IMR-90 (cell line): ENCODE measurements around the gene OR6S1. TPM values are rescaled to one million over a fixed set of nuclear protein-coding genes. Genes with fewer than 3 reads are reported as not detected.
A peak's percentile ranks its signal among the peaks of the same experiment; 100 is the strongest.

Source experiments
- ATAC-seq: fragments of 200-7000 bp; cut with Tn5 transposase; 2 replicates; pipeline ENCODE4 v1.9.1; 2020; ENCODE audit warnings: low read depth, mild to moderate bottlenecking, moderate library complexity
- BruUV-seq: library from RNA; stranded (reverse); fragments of 400-500 nt; replicated peaks from 2 replicates; lab custom pipeline; 2021; lab: Mats Ljungman, UMichigan
- CTCF ChIA-PET: fragments of 300-600 bp; formaldehyde crosslinking; extraction: SDS; loops from one replicate; lab custom pipeline; 2021; ENCODE audit warnings: antibody characterized with exemption; lab: Yijun Ruan, JAX
- POLR2A ChIA-PET: fragments of 300-600 bp; sonication (Branson Sonifier 250); formaldehyde crosslinking; loops from one replicate; lab custom pipeline; 2022; ENCODE audit warnings: antibody characterized with exemption; ENCODE audit not compliant: unreplicated experiment; lab: Charles Lee
- DNase-seq: peaks from one replicate; pipeline ENCODE4 v3.0.0; 2013
- H2AFZ ChIP-seq: replicated peaks from 2 replicates; pipeline ENCODE3; 2013; ENCODE audit warnings: low read length, mild to moderate bottlenecking; ENCODE audit not compliant: poor library complexity
- H2AK5ac ChIP-seq: 2 replicates; pipeline ENCODE4 v1.6.1; 2013; ENCODE audit warnings: low read depth, low read length, inconsistent platforms
- H2AK9ac ChIP-seq: replicated peaks from 2 replicates; pipeline ENCODE3; 2013; ENCODE audit warnings: mild to moderate bottlenecking, low read depth, low read length, moderate library complexity; ENCODE audit not compliant: poor library complexity
- H2BK120ac ChIP-seq: 2 replicates; pipeline ENCODE4 v1.6.1; 2013; ENCODE audit warnings: low read depth, low read length, inconsistent platforms
- H2BK15ac ChIP-seq: 3 replicates; pipeline ENCODE4 v1.6.1; 2013; ENCODE audit warnings: low read depth, low read length, inconsistent platforms
- H2BK20ac ChIP-seq: 2 replicates; pipeline ENCODE4 v1.6.1; 2013; ENCODE audit warnings: low read depth, mild to moderate bottlenecking, inconsistent platforms, low read length, moderate library complexity
- H2BK5ac ChIP-seq: 2 replicates; pipeline ENCODE4 v1.6.1; 2013; ENCODE audit warnings: mild to moderate bottlenecking, low read depth, low read length, inconsistent platforms; ENCODE audit not compliant: poor library complexity, severe bottlenecking
- H3K14ac ChIP-seq: replicated peaks from 2 replicates; pipeline ENCODE4 v1.6.1; 2013; ENCODE audit warnings: low read depth, low read length, inconsistent platforms
- H3K18ac ChIP-seq: 2 replicates; pipeline ENCODE4 v1.6.1; 2013; ENCODE audit warnings: low read depth, low read length, control low read depth
- H3K23ac ChIP-seq: 2 replicates; pipeline ENCODE4 v1.6.1; 2013; ENCODE audit warnings: low read depth, low read length, inconsistent platforms
- H3K27ac ChIP-seq: 2 replicates; pipeline ENCODE4 v1.5.1; 2013; ENCODE audit warnings: mild to moderate bottlenecking, control low read depth, low read length; ENCODE audit not compliant: insufficient read depth
- H3K27me3 ChIP-seq: 2 replicates; pipeline ENCODE4 v1.6.1; 2013; ENCODE audit warnings: low read length; ENCODE audit not compliant: control insufficient read depth, insufficient read depth
- H3K36me3 ChIP-seq: 2 replicates; pipeline ENCODE4 v1.6.1; 2013; ENCODE audit warnings: low read length, mixed read lengths; ENCODE audit not compliant: control insufficient read depth, insufficient read depth
- H3K4ac ChIP-seq: 2 replicates; pipeline ENCODE4 v1.6.1; 2013; ENCODE audit warnings: low read depth, low read length, inconsistent platforms
- H3K4me1 ChIP-seq: 2 replicates; pipeline ENCODE4 v1.6.1; 2013; ENCODE audit warnings: low read length, mixed read lengths; ENCODE audit not compliant: control insufficient read depth, insufficient read depth
- H3K4me2 ChIP-seq: 2 replicates; pipeline ENCODE4 v1.6.1; 2013; ENCODE audit warnings: low read depth, mild to moderate bottlenecking, control low read depth, low read length, moderate library complexity
- H3K4me3 ChIP-seq: 2 replicates; pipeline ENCODE4 v1.5.1; 2013; ENCODE audit warnings: low read depth, mild to moderate bottlenecking, control low read depth, low read length, moderate library complexity; ENCODE audit not compliant: insufficient read depth
- H3K56ac ChIP-seq: 2 replicates; pipeline ENCODE4 v1.6.1; 2013; ENCODE audit warnings: low read length, inconsistent platforms; ENCODE audit not compliant: insufficient read depth; ENCODE audit errors: extremely low read depth
- H3K79me1 ChIP-seq, 2 experiments: 2 replicates each; pipeline ENCODE4 v1.6.1; 2013; ENCODE audit warnings: low read length in 2 of 2, inconsistent platforms in 1 of 2, low read depth in 1 of 2
- H3K9ac ChIP-seq: 2 replicates; pipeline ENCODE4 v1.6.1; 2013; ENCODE audit warnings: low read depth, low read length, control low read depth
- H3K9me1 ChIP-seq: 2 replicates; pipeline ENCODE4 v1.6.1; 2013; ENCODE audit warnings: low read length, inconsistent platforms; ENCODE audit not compliant: insufficient read depth
- H3K9me3 ChIP-seq: 2 replicates; pipeline ENCODE4 v1.6.1; 2013; ENCODE audit warnings: low read length; ENCODE audit not compliant: control insufficient read depth, insufficient read depth
- H4K20me1 ChIP-seq: 2 replicates; pipeline ENCODE4 v1.6.1; 2013; ENCODE audit warnings: low read length, inconsistent platforms; ENCODE audit not compliant: insufficient read depth
- H4K5ac ChIP-seq: 2 replicates; pipeline ENCODE4 v1.6.1; 2013; ENCODE audit warnings: mild to moderate bottlenecking, low read depth, low read length, control low read depth
- H4K8ac ChIP-seq, 2 experiments: 2 replicates each; pipeline ENCODE4 v1.6.1; 2013; ENCODE audit warnings: low read depth in 2 of 2, low read length in 2 of 2, control low read depth in 1 of 2, inconsistent platforms in 1 of 2
- H4K91ac ChIP-seq: 2 replicates; pipeline ENCODE4 v1.6.1; 2013; ENCODE audit warnings: low read depth, low read length, inconsistent platforms; ENCODE audit not compliant: insufficient read depth
- CTCF ChIP-seq: conservative IDR thresholded peaks from 2 replicates; pipeline ENCODE4 v1.5.1; 2012; ENCODE audit warnings: mild to moderate bottlenecking, low read depth, low read length, improper control_type of control experiment
- MXI1 ChIP-seq: IDR thresholded peaks from 2 replicates; pipeline ENCODE4 v1.6.1; 2012; ENCODE audit warnings: low read depth, mild to moderate bottlenecking, low read length, moderate library complexity, borderline replicate concordance
- RAD21 ChIP-seq: IDR thresholded peaks from 2 replicates; pipeline ENCODE4 v1.6.1; 2012; ENCODE audit warnings: low read length, improper control_type of control experiment
- RFX5 ChIP-seq: IDR thresholded peaks from 2 replicates; pipeline ENCODE4 v1.8.0; 2012; ENCODE audit warnings: low read depth, mild to moderate bottlenecking, low read length, moderate library complexity
- SMC3 ChIP-seq: fragments of 150-350 bp; IDR thresholded peaks from 2 replicates; pipeline ENCODE4 v1.6.1; 2016; ENCODE audit warnings: low read depth, mild to moderate bottlenecking, antibody characterized with exemption, low read length, moderate library complexity
- WGBS, 2 experiments: methylation state at CpG; one replicate each; pipeline versions ENCODE4 v1.1.5 to v1.1.7; 2013; ENCODE audit warnings: missing lambda C conversion rate in 2 of 2; ENCODE audit not compliant: insufficient read length in 1 of 2; ENCODE audit errors: extremely low coverage in 2 of 2; 5-methylcytosine and 5-hydroxymethylcytosine counted together
- dilution Hi-C: fragments of 300-500 bp; cut with HindIII; formaldehyde crosslinking; loops from one replicate; pipeline ENCODE4 v1.14.3; 2018; ENCODE audit warnings: low sequenced_read_pairs; ENCODE audit not compliant: unreplicated experiment
- in situ Hi-C: fragments of 300-500 bp; cut with MboI; formaldehyde crosslinking; loops from 3 replicates; pipeline ENCODE4 v1.14.3; 2019; ENCODE audit warnings: low sequenced_read_pairs, inconsistent platforms, mixed read lengths
- intact Hi-C: fragments of 100-400 bp; cut with micrococcal nuclease; formaldehyde crosslinking; loops from 2 replicates; pipeline ENCODE4 v1.10.0; 2022
- polyA plus RNA-seq, 3 experiments: library from polyadenylated mRNA; depleted of rRNA; stranded (reverse); fragments of >200 nt; gene quantifications; 2 replicates each; pipeline ENCODE4 v1.2.3, GENCODE V29; 2012; ENCODE audit warnings: low replicate concordance in 1 of 3
- total RNA-seq: library from RNA; depleted of rRNA; stranded (reverse); fragments of >200 nt; gene quantifications from 2 replicates; pipeline ENCODE4 v1.2.3, GENCODE V29; 2012

Gene OR6S1
- total and polyA plus RNA-seq, 2 of the 4 experiments (the other 2 are of a cell fraction): not detected

- Histone ChIP-seq H3K27ac (no peak overlapping the region), H2BK15ac (no peak overlapping the region), H3K27me3 (no peaks in the 10 kb centered on the region), H3K4ac (no peak overlapping the region), H4K5ac (no peak overlapping the region), H3K79me1 (peaks cover 1 to 9% of the 10 kb centered on the region in 2 experiments; a peak in 1 of 4 replicates), H3K14ac (no peak overlapping the region), H3K36me3 (no peaks in the 10 kb centered on the region), H4K8ac (no peak overlapping the region), H2BK120ac (no peak overlapping the region), H3K56ac (no peak overlapping the region), H3K9me1 (no peaks in the 10 kb centered on the region), H4K20me1 (no peaks in the 10 kb centered on the region), H3K4me3 (no peak overlapping the region; the same call in 1 of the 2 replicates), H2AFZ (no peak overlapping the region), H3K9me3 (no peaks in the 10 kb centered on the region), H2BK5ac (no peak overlapping the region), H3K18ac (no peak overlapping the region), H2BK20ac (no peak overlapping the region), H3K23ac (no peak overlapping the region), H3K4me1 (no peaks in the 10 kb centered on the region), H3K9ac (no peak overlapping the region), H2AK5ac (no peak overlapping the region), H2AK9ac (no peak overlapping the region), H4K91ac (no peak overlapping the region), H3K4me2 (no peak overlapping the region)
- WGBS, 2 experiments: 0% methylated on average over 1 of the region's 9 CpGs; no CpG with 5 or more reads in 1 of the 2 experiments
- dilution Hi-C loops (no loop called here), intact Hi-C loops (loop anchor here (1.0 kb wide), 2 partner anchors 82 to 158 kb away; no protein-coding TSS in a partner anchor), in situ Hi-C loops (loop anchor here (10.0 kb wide), 1 partner anchor 274 kb away; no protein-coding TSS in a partner anchor)
- no TSS peak for BruUV-seq
- ChIA-PET CTCF (interaction anchor here (0.6 to 2.8 kb wide), 9 partner anchors 9 to 363 kb away, joined by 3 to 15 read pairs (median 3); no protein-coding TSS in a partner anchor), POLR2A (interaction anchor here (0.6 kb wide), 1 partner anchor 59 kb away, joined by 4 read pairs; no protein-coding TSS in a partner anchor)
- ATAC-seq (peak; percentile 99), DNase-seq (peak; percentile 72)
- TF ChIP-seq CTCF: peak; percentile 88
- TF ChIP-seq RFX5: no peak
- TF ChIP-seq MXI1: no peak
- peak; percentile 82 for TF ChIP-seq RAD21
- peak; percentile 62 for TF ChIP-seq SMC3
These were observed 49.6 kb upstream of the OR6S1 start for GRCh38 chr14:20690848-20691640.
